Bone marrow (tissue), 2 donors: ENCODE measurements around the gene GLT6D1.

Experiments
- DNase-seq, 2 donors: peaks; one replicate each; lab custom pipeline; 2025; lab: John Stamatoyannopoulos, UW

The GLT6D1 gene

GRCh38 chr9:135584934-135585333 is 54.4 kb downstream of the GLT6D1 start:
- DNase-seq: no peak

GRCh38 chr9:135584371-135584770 is 55.0 kb downstream of the GLT6D1 start:
- no peak for DNase-seq

GRCh38 chr9:135583688-135584011 is 55.7 kb downstream of the GLT6D1 start:
- DNase-seq: no peak

GRCh38 chr9:135582966-135583687 is 56.2 kb downstream of the GLT6D1 start:
- DNase-seq: no peak

- no peak for DNase-seq
Observed at GRCh38 chr9:135582541-135582940, 56.8 kb downstream of the GLT6D1 start.

- no peak for DNase-seq
Observed at GRCh38 chr9:135581636-135582426, 57.5 kb downstream of the GLT6D1 start.

- DNase-seq: no peak
Observed at GRCh38 chr9:135580664-135581380, 58.5 kb downstream of the GLT6D1 start.

- no peak for DNase-seq
Observed at GRCh38 chr9:135579889-135580660, 59.3 kb downstream of the GLT6D1 start.

GRCh38 chr9:135579356-135579755 is 60.0 kb downstream of the GLT6D1 start:
- DNase-seq: no peak

GRCh38 chr9:135577256-135577655 is 62.1 kb downstream of the GLT6D1 start:
- DNase-seq: no peak

GRCh38 chr9:135575995-135576631 is 63.2 kb downstream of the GLT6D1 start:
- no peak for DNase-seq

GRCh38 chr9:135574943-135575342 is 64.4 kb downstream of the GLT6D1 start:
- DNase-seq: no peak

GRCh38 chr9:135574331-135574730 is 65.0 kb downstream of the GLT6D1 start:
- no peak for DNase-seq
